HG03558 (cell line): ENCODE data around the gene MMP2.

Source experiments
- ATAC-seq: cut with Tn5 transposase; IDR thresholded peaks from one replicate; pipeline ENCODE4 v1.9.1; 2021; ENCODE audit warnings: moderate number of reproducible peaks; ENCODE audit not compliant: unreplicated experiment; ENCODE audit errors: extremely low read depth

MMP2 gene

DNA sequence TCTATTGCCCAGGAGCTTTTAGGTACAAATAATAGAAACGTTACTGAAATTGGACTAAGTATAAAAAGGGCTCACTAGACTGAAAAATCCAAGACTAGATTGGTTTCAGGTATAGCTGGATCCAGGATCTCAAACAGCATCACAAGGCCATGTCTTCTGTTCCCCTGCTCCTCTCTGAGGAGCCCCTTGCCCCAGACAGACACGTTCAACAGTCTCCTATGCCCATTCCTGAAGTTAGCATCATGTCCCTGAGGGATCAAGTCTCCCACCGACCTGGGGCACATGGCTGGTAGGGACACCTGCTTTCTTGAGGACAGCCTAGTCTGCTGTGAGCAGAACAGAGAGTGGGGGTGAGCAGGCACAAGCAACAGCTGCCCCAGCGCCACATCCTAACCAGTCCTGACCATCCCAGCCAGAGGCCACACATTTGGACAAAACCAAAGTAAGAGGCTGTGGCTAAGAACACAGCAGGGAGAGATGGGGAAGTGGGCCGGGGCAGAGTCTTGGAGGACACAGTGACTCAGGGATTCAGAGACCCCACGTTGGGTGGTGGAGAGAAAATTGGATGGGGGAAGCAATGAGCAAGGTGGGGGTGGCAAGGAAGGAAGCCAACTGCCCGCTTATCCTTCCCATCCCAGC, 10.5 kb upstream of the MMP2 start:
- no peak for ATAC-seq

GRCh38 chr16:55469821-55470532, 9.0 kb upstream of the MMP2 start:
- ATAC-seq = no peak

GRCh38 chr16:55470533-55471371, 8.2 kb upstream of the MMP2 start:
- ATAC-seq = no peak

DNA sequence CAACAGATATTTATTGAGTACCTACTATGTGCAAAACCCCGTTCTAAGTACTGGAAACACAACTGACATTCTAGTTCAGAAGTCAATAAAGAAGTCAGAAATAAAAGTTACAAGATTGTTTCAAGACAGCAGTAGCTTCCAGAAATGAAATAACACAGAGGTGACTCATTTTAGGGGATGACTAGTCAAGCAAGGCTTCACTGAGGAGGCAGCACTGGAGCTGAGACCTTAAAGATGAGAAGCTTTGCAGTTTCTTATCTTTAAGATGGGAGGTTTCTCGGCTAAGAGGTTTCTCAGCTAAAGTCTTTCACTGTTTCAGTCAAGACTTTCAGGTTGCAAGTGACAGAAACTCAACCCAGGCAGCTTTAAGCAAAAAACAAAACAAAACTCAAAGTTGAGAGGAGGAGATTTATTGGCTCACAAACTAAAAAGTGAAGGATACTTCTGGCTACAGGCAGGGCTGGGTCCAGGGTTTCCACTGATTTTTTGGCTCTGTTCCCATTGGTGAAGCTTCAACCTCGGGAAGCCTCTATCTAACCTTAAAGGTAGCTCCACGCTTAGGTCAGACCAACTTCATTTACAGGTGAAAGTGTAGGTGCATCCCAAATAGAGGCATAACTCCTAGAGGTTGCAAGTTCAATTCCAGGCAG, 7.4 kb upstream of the MMP2 start:
- ATAC-seq = no peak

DNA sequence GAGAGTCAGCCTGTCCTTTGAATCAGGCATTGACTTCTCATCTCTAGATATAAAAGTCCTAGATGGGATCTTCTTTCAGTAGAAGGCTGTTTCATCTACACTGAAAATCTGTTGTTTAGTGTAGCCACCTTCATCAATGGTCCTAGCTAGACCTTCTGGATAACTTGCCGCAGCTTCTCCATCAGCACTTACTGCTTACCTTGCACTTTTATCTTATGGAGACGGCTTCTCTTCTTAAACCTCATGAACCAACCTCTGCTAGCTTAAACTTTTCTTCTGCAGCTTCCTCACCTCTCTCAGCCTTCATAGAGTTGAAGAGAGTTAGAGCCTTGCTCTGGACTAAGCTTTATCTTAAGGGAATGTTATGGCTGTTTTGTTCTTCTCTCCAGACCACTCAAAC, 5.4 kb upstream of the MMP2 start:
- no peak for ATAC-seq

DNA sequence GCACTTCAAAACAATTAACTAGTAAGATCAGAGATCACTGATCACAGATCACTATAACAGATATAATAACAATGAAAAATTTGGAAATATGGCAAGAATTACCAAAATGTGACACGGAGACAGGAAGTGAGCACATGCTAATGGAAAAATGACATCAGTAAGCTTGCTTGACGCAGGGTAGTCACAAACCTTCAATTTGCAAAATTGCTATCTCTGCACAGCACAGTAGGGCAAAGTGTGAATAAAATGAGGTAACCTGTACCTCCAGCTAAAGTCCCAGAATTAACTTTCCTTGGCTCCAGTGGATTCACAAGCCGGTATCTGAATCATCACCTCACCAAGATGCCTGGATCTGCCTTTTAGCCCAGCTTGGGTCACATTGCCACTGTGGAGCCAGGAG, 4.2 kb upstream of the MMP2 start:
- ATAC-seq = no peak

DNA sequence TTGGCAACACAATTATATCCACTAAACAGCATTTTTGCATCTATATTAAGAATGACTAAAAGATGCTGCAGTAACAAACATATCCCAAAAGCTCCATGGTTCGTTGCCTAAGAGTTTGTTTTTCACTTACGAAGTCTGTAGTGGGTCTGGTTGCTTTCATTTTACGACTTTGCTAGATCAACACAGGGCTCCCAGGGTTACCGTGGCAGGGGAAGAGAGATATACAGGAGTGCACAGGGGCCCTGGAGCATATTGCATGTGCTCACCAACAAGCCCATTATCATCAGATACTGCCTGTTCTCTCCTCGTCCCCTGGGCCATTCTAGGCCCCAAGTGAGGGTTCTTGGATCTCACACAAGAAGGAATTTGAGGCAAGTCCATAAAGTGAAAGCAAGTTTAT, 3.1 kb upstream of the MMP2 start:
- ATAC-seq = no peak

DNA sequence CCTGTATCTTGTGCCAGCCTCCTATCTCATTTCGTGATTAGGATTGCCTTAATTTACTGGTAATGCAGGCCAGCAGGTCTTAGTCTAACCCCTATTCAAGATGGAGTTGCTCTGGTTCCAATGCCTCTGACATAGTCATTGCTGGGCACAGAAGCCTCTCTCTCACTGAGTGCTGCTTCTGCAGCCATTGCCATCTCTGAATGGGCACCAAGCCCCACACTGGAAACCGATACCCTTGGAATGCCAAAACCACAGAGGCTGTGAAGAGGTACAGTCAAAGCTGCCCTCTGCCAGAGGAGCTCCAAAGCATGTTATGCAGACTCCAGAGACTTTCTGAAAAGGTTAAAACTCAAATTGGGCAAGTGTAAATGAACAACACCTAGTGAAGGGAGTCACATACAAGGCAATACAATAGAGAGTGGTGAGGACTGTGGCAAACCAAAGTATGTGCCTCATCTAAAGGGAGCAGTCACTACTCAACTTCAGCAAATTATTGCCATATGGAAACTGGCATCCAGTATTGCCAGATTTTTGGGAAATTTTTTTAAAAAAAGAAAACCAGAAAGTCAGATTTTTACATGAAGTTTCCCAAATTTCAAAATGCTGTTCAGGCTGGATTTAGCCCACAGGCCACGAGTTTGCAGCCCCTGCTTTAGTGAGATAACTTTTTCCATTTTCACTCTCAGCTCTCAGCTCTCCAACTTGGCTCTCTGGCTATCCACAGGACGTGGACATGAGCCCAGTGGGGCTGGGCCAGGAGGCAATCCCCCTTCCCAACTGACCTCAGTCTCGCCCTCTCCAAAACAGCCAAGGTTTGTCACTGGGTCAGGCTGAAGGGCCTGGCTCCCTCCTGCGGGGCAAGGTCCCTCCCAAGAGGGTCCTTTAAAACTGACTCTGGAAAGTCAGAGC, 2.1 kb upstream of the MMP2 start:
- ATAC-seq = no peak

DNA sequence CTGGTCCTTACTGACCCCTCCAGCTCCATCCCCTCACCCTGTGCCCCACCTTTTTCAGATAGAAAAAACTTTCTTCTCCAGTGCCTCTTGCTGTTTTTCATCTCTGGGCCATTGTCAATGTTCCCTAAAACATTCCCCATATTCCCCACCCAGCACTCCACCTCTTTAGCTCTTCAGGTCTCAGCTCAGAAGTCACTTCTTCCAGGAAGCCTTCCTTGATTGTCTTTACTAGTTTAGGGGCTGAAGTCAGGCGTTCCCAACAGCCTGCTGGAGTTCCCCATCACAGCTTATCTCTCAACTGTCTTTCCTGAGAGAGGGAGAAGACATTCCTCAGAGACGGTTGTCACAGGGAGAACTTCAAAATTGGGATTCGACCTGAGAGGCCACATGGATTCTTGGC, 1.3 kb upstream of the MMP2 start:
- ATAC-seq = no peak

GRCh38 chr16:55479430-55480140, 587 bp downstream of the MMP2 start:
- ATAC-seq = no peak

DNA sequence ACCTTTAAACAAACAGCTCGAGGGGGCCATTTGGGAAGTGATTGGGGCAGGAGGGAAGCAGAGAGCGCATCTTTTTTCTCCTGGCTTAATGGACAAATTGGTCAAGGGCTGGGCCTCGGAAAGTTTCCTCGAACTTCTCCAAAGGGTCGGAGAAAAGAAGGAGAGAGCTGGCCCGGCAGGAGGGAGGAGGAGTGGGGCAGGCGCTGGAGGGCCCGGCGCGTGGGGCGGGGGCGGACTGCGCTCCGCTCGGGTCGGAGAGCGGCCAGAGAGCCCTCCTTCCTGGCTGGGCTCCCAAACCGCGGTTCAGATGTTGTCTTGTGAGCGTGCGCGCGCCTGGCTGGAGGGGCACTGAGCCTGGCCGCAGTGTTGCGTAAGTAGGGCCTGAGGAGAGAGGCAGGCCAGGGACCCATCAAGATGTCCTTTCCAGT, 1.2 kb downstream of the MMP2 start:
- ATAC-seq = no peak

DNA sequence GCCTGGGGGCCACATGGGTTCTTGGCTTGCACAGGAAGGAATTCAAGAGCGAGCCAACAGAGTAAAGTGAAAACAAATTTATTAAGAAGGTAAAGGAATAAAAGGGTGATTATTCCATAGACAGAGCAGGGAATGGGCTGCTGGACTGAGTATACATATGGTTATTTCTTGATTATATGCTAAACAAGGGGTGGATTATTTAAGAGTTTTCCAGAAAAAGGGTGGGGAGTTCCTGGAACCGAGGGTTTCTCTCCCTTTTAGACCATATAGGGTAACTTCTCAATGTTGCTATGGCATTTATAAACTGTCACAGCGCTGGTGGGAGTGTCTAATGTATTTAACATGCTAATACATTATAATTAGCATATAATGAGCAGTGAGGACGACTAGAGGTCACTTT, 2.0 kb downstream of the MMP2 start:
- ATAC-seq = no peak

DNA sequence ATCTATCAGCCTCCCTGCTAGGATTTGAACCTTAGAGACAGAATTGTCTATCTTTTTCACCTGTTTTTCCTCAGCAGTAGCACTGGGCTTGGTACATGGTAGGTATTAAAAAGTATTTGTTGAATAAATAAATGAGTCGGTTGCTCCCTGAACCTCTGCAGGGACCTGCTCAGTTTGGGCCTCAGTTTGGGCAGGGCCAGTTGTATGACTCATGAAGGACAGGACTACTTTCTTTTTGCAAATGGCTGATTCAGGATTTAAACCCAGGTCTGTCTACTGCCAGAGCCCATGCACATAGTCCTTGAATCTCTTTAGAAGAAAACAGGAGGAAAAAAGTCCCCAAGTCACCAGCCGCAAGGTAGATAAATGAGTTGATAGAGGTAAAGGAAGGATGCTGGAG, 3.1 kb downstream of the MMP2 start:
- no peak for ATAC-seq

GRCh38 chr16:55487048-55487803, 8.2 kb downstream of the MMP2 start:
- no peak for ATAC-seq

GRCh38 chr16:55488306-55488705, 9.3 kb downstream of the MMP2 start:
- no peak for ATAC-seq

GRCh38 chr16:55489119-55489955, 10.3 kb downstream of the MMP2 start:
- ATAC-seq = no peak

DNA sequence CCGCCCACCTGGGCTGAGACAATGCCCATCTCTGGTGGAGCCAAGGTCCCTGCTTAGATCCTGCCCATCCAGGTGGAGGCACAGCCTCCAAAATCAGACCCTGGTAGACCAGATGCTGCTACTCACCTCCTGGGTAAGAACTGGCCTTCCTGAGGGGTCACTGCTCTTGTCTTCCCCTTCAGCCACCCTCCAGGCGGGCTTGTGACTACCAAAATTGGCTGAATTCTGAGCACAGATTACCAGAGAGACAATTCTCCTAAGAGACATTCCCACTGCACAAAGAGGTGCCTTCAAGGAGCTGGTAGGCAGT, 10.9 kb downstream of the MMP2 start:
- no peak for ATAC-seq

DNA sequence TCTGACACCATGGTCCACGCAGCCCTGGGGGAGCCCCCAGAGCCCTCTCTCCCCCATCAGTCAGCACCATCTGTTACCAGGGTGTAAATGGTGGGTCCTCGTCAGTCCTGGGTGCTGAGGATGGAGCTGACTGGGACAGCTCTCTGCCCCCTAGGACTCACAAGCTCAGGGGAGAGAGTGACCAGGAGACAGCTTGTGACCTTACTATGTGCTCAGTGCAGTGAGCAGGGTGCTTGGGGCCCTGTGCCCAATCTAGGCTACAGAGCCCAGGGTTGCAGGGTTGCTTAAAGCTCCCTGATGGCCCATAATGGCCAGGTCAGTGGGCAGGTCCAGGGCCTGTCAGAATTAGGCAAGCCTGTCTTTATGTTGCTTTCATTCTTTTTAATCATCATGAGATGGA, 11.3 kb downstream of the MMP2 start:
- ATAC-seq = no peak
